A673 (cell line): ENCODE results near the gene RHAG.

ENCODE experiments used
- CTCF ChIP-seq: fragments of 300-800, 200-600 bp; sonication (generic); conservative IDR thresholded peaks from 2 replicates; pipeline ENCODE4 v1.5.1; 2017; ENCODE audit warnings: low read depth, mild to moderate bottlenecking, antibody characterized with exemption, low read length, moderate library complexity, mixed read lengths
- EZH2 ChIP-seq: fragments of 200-600 bp; sonication (generic); IDR thresholded peaks from 2 replicates; pipeline ENCODE4 v1.6.1; 2017; ENCODE audit warnings: borderline replicate concordance, low read depth, mild to moderate bottlenecking, mixed read lengths, antibody characterized with exemption, low read length; ENCODE audit not compliant: poor library complexity, severe bottlenecking

DNA sequence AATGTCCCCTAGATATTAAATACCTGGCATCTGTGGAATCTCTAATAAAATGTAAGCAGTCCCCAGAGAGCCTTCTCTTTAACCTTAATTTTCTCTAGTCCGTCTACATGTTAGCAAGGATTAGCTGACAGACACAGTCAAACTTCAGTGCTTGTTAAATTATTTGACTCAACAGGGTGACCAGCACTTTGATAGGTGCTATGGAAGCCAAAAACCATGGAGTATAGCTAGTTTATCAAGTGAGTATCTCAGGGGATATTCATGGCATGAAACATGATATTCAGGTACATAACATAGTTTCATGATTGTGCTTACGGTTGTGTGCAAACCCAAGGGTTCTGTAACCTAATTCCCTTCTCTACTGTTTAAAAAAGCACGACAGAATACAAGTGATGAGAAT is 3.9 kb downstream of the RHAG start:
- no peak for TF ChIP-seq CTCF
- TF ChIP-seq EZH2, result no peak
